OCI-LY1 (cell line): ENCODE measurements around the gene TP73.

ENCODE experiments used
- CTCF ChIP-seq: fragments of 200-600 bp; sonication (generic), shearing (Covaris generic); IDR thresholded peaks from 2 replicates; pipeline ENCODE4 v1.5.1; 2017; ENCODE audit warnings: mild to moderate bottlenecking, antibody characterized with exemption, low read length, moderate library complexity, mixed read lengths
- EZH2 ChIP-seq: fragments of 200-600 bp; sonication (generic), shearing (Covaris generic); IDR thresholded peaks from 2 replicates; pipeline ENCODE4 v1.8.0; 2017; ENCODE audit warnings: borderline replicate concordance, mixed run types, mild to moderate bottlenecking, antibody characterized with exemption, low read length, moderate library complexity, mixed read lengths

DNA sequence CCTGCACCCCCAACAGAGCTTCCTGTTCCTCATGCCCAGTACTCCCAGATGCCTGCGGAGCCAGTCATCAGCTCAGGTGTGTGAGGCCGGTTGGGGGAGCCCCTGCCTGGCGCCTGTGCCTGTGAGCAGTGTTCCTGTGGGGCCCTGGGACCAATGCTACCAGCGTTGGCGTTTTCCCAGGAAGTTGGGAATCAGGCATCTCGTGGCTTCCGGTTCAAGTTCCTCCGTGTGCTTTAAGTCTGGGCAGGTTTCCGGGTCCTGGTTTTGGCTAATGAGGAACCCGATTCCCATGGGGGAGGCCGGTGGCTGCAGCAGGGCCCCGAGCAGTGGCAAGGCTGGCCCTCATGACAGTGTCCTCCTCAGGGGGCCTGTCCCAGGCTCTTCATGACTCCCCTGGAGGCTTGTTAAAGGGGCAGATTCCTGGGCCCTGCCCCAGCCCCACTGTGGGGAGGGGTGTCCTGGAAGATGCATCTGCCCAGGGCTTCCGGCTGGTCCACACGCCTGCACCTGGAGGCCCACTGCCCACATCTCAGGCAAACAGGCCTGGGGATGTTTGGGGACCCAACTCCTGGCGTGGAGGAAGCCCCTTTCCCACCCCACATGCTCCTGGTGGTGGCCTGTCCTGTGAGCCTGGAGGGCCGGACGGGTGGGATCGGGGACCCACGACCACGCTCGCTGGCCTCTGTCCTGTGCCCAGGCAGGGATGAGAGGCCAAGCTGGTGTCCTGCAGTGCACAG lies 26.2 kb downstream of the TP73 start:
- TF ChIP-seq EZH2 (no peak), CTCF (no peak)
